Mesodermal cell (in vitro differentiated cells): Measurements from ENCODE around the gene NELFA.
A peak's percentile ranks its signal among the peaks of the same experiment; 100 is the strongest.

Source experiments
- H3K27ac ChIP-seq: 2 replicates; pipeline ENCODE4 v1.7.0; 2013; ENCODE audit warnings: mild to moderate bottlenecking, low read depth, low read length, moderate library complexity; ENCODE audit not compliant: severe bottlenecking
- H3K36me3 ChIP-seq: 2 replicates; pipeline ENCODE4 v1.7.1; 2013; ENCODE audit warnings: mild to moderate bottlenecking, low read length, moderate library complexity; ENCODE audit not compliant: control insufficient read depth, insufficient read depth
- H3K4me1 ChIP-seq: one replicate; pipeline ENCODE4 v1.7.1; 2013; ENCODE audit warnings: mild to moderate bottlenecking, low read length; ENCODE audit not compliant: insufficient read depth, control insufficient read depth, poor library complexity, severe bottlenecking
- H3K4me3 ChIP-seq: 2 replicates; pipeline ENCODE4 v1.7.0; 2013; ENCODE audit warnings: low read length, control low read depth, mild to moderate bottlenecking; ENCODE audit not compliant: insufficient read depth, poor library complexity, severe bottlenecking; ENCODE audit errors: extremely low read depth
- H3K9me3 ChIP-seq: 2 replicates; pipeline ENCODE4 v1.7.1; 2013; ENCODE audit warnings: mild to moderate bottlenecking, low read length, moderate library complexity; ENCODE audit not compliant: control insufficient read depth
- WGBS, 2 experiments: methylation state at CpG; one replicate each; pipeline ENCODE4 v1.1.5; 2013; ENCODE audit warnings: missing lambda C conversion rate in 2 of 2; ENCODE audit not compliant: insufficient coverage in 2 of 2; 5-methylcytosine and 5-hydroxymethylcytosine counted together

The NELFA gene

GRCh38 chr4:2046031-2046961 is 37.5 kb upstream of the NELFA start:
- Histone ChIP-seq H3K4me1 (no peaks in the 10 kb centered on the region), H3K27ac (no peak overlapping the region), H3K4me3 (no peak overlapping the region), H3K36me3 (peaks cover 11% of the 10 kb centered on the region), H3K9me3 (peaks cover 5% of the 10 kb centered on the region)
- WGBS, 2 experiments = 81 to 90% methylated on average over 23 of the region's 28 CpGs

- 93 to 94% methylated on average over 10 to 11 of the region's 11 CpGs for WGBS, 2 experiments
- Histone ChIP-seq H3K4me3 (no peak overlapping the region), H3K4me1 (no peaks in the 10 kb centered on the region), H3K36me3 (peaks cover 11% of the 10 kb centered on the region), H3K27ac (no peak overlapping the region), H3K9me3 (peaks cover 5% of the 10 kb centered on the region)
These were observed 36.8 kb upstream of the NELFA start for GRCh38 chr4:2045518-2045951.

- no peak overlapping the region for H3K27ac ChIP-seq
- H3K36me3 ChIP-seq = peaks cover 11% of the 10 kb centered on the region
- H3K4me3 ChIP-seq = no peak overlapping the region
- H3K9me3 ChIP-seq = peaks cover 5% of the 10 kb centered on the region
- H3K4me1 ChIP-seq = no peaks in the 10 kb centered on the region
- 93 to 96% methylated on average over 17 of the region's 18 CpGs for WGBS, 2 experiments
These were observed 36.1 kb upstream of the NELFA start for GRCh38 chr4:2044542-2045517.

GRCh38 chr4:2044119-2044485 is 35.3 kb upstream of the NELFA start:
- peaks cover 5% of the 10 kb centered on the region for H3K9me3 ChIP-seq
- no peak overlapping the region for H3K27ac ChIP-seq
- no peaks in the 10 kb centered on the region for H3K4me1 ChIP-seq
- no peak overlapping the region for H3K4me3 ChIP-seq
- 93 to 94% methylated on average over 5 of the region's 6 CpGs for WGBS, 2 experiments
- peaks cover 11% of the 10 kb centered on the region for H3K36me3 ChIP-seq

- Histone ChIP-seq H3K27ac (no peak overlapping the region), H3K4me3 (no peak overlapping the region), H3K36me3 (peaks cover 11% of the 10 kb centered on the region), H3K4me1 (no peaks in the 10 kb centered on the region), H3K9me3 (peaks cover 5% of the 10 kb centered on the region)
- 95 to 96% methylated on average over 16 to 17 of the region's 18 CpGs for WGBS, 2 experiments
These were observed 34.8 kb upstream of the NELFA start for GRCh38 chr4:2043396-2044118.

GRCh38 chr4:2042947-2043395 is 34.2 kb upstream of the NELFA start:
- Histone ChIP-seq H3K36me3 (peaks cover 11% of the 10 kb centered on the region), H3K4me3 (peak overlapping the region; percentile 62), H3K27ac (no peak overlapping the region), H3K9me3 (peaks cover 5% of the 10 kb centered on the region), H3K4me1 (no peaks in the 10 kb centered on the region)
- 83 to 84% methylated on average over 6 of the region's 8 CpGs for WGBS, 2 experiments

GRCh38 chr4:2042204-2042946 is 33.6 kb upstream of the NELFA start:
- H3K36me3 ChIP-seq = peaks cover 11% of the 10 kb centered on the region
- WGBS, 2 experiments = 1 to 4% methylated on average over 29 to 41 of the region's 80 CpGs
- no peaks in the 10 kb centered on the region for H3K4me1 ChIP-seq
- H3K27ac ChIP-seq = no peak overlapping the region
- H3K4me3 ChIP-seq = peak overlapping the region; percentile 62
- H3K9me3 ChIP-seq = peaks cover 5% of the 10 kb centered on the region

- H3K4me3 ChIP-seq = peak overlapping the region; percentile 62
- no peak overlapping the region for H3K27ac ChIP-seq
- peaks cover 5% of the 10 kb centered on the region for H3K9me3 ChIP-seq
- H3K36me3 ChIP-seq = peaks cover 11% of the 10 kb centered on the region
- no peaks in the 10 kb centered on the region for H3K4me1 ChIP-seq
- WGBS, 2 experiments = 1% methylated on average over 75 to 77 of the region's 94 CpGs
These were observed 32.7 kb upstream of the NELFA start for GRCh38 chr4:2041239-2042130.
